H9 (cell line): Measurements from ENCODE around the gene DAND5. TPM values are rescaled to one million over a fixed set of nuclear protein-coding genes. Genes with fewer than 3 reads are reported as not detected.

ENCODE experiments used
- DNase-seq: peaks from one replicate; pipeline ENCODE4 v3.0.0-alpha.2; 2017
- H2AFZ ChIP-seq: one replicate; pipeline ENCODE4 v1.6.1; 2013; ENCODE audit warnings: mild to moderate bottlenecking, low read length, control low read depth, moderate library complexity
- H2AK5ac ChIP-seq: 2 replicates; pipeline ENCODE4 v1.6.1; 2013; ENCODE audit warnings: low read length, control low read depth, mixed read lengths; ENCODE audit not compliant: insufficient read length
- H2BK120ac ChIP-seq: one replicate; pipeline ENCODE4 v1.6.1; 2013; ENCODE audit warnings: low read depth, mild to moderate bottlenecking, low read length, control low read depth, inconsistent platforms; ENCODE audit not compliant: poor library complexity, severe bottlenecking
- H2BK12ac ChIP-seq: 2 replicates; pipeline ENCODE4 v1.6.1; 2013; ENCODE audit warnings: low read length, control low read depth, mixed read lengths, low read depth; ENCODE audit not compliant: insufficient read length
- H2BK15ac ChIP-seq: 2 replicates; pipeline ENCODE4 v1.6.1; 2013; ENCODE audit warnings: low read depth, low read length, control low read depth
- H2BK20ac ChIP-seq: one replicate; pipeline ENCODE4 v1.6.1; 2013; ENCODE audit warnings: low read depth, mild to moderate bottlenecking, low read length, control low read depth, inconsistent platforms; ENCODE audit not compliant: poor library complexity, severe bottlenecking
- H2BK5ac ChIP-seq: 2 replicates; pipeline ENCODE4 v1.6.1; 2013; ENCODE audit warnings: low read length, control low read depth, mixed read lengths; ENCODE audit not compliant: insufficient read length
- H3K14ac ChIP-seq: 2 replicates; pipeline ENCODE4 v1.6.1; 2013; ENCODE audit warnings: low read length, control low read depth; ENCODE audit not compliant: insufficient read depth
- H3K18ac ChIP-seq: 2 replicates; pipeline ENCODE4 v1.6.1; 2013; ENCODE audit warnings: low read depth, mild to moderate bottlenecking, mixed read lengths, low read length, control low read depth; ENCODE audit not compliant: insufficient read length
- H3K23ac ChIP-seq: 2 replicates; pipeline ENCODE4 v1.6.1; 2013; ENCODE audit warnings: low read length, control low read depth, mixed read lengths, low read depth; ENCODE audit not compliant: insufficient read length
- H3K23me2 ChIP-seq: 2 replicates; pipeline ENCODE4 v1.6.1; 2013; ENCODE audit warnings: low read depth, mild to moderate bottlenecking, mixed read lengths, low read length, control low read depth; ENCODE audit not compliant: insufficient read length, poor library complexity, severe bottlenecking
- H3K27ac ChIP-seq: 2 replicates; pipeline ENCODE4 v1.5.1; 2013; ENCODE audit warnings: low read length, control low read depth, mixed read lengths, low read depth; ENCODE audit not compliant: insufficient read length
- H3K27me3 ChIP-seq: 2 replicates; pipeline ENCODE4 v1.6.1; 2013; ENCODE audit warnings: low read length, control low read depth, inconsistent platforms; ENCODE audit not compliant: insufficient read depth
- H3K4ac ChIP-seq: 2 replicates; pipeline ENCODE4 v1.6.1; 2013; ENCODE audit warnings: low read depth, mild to moderate bottlenecking, control low read depth, inconsistent platforms, low read length, moderate library complexity
- H3K4me1 ChIP-seq: 2 replicates; pipeline ENCODE4 v1.6.1; 2013; ENCODE audit warnings: low read length, control low read depth, inconsistent platforms; ENCODE audit not compliant: insufficient read depth
- H3K4me2 ChIP-seq: 2 replicates; pipeline ENCODE4 v1.6.1; 2013; ENCODE audit warnings: low read length, control low read depth, mixed read lengths; ENCODE audit not compliant: insufficient read length, insufficient read depth
- H3K56ac ChIP-seq: 2 replicates; pipeline ENCODE4 v1.6.1; 2013; ENCODE audit warnings: low read depth, mild to moderate bottlenecking, mixed read lengths, low read length, control low read depth; ENCODE audit not compliant: insufficient read length
- H3K79me1 ChIP-seq: 2 replicates; pipeline ENCODE4 v1.6.1; 2013; ENCODE audit warnings: low read depth, mild to moderate bottlenecking, moderate library complexity, low read length, control low read depth, inconsistent platforms; ENCODE audit not compliant: insufficient read depth, poor library complexity, severe bottlenecking
- H3K79me2 ChIP-seq: 2 replicates; pipeline ENCODE4 v1.6.1; 2013; ENCODE audit warnings: low read length, control low read depth, inconsistent platforms; ENCODE audit not compliant: insufficient read depth
- H3K9ac ChIP-seq: 2 replicates; pipeline ENCODE4 v1.6.1; 2013; ENCODE audit warnings: low read length, control low read depth, mixed read lengths; ENCODE audit not compliant: insufficient read length; ENCODE audit errors: extremely low read depth
- H3K9me3 ChIP-seq: one replicate; pipeline ENCODE4 v1.6.1; 2013; ENCODE audit warnings: low read depth, low read length, inconsistent platforms; ENCODE audit not compliant: control insufficient read depth
- H3T11ph ChIP-seq: one replicate; pipeline ENCODE4 v1.6.1; 2013; ENCODE audit warnings: mild to moderate bottlenecking, low read length, control low read depth, inconsistent platforms
- H4K20me1 ChIP-seq: one replicate; pipeline ENCODE4 v1.6.1; 2013; ENCODE audit not compliant: control insufficient read depth, insufficient read length, insufficient read depth
- H4K5ac ChIP-seq: 2 replicates; pipeline ENCODE4 v1.6.1; 2013; ENCODE audit warnings: low read depth, mild to moderate bottlenecking, mixed read lengths, low read length, control low read depth; ENCODE audit not compliant: insufficient read length
- H4K8ac ChIP-seq: replicated peaks from 2 replicates; pipeline ENCODE4 v1.6.1; 2013; ENCODE audit warnings: low read length, control low read depth, mixed read lengths, low read depth; ENCODE audit not compliant: insufficient read length
- H4K91ac ChIP-seq: 2 replicates; pipeline ENCODE4 v1.6.1; 2013; ENCODE audit warnings: low read depth, mild to moderate bottlenecking, moderate library complexity, mixed read lengths, low read length, control low read depth; ENCODE audit not compliant: insufficient read length
- H3K27ac Mint-ChIP-seq, 3 experiments: 2 replicates in 2 of 3; 3 replicates in 1 of 3; pipeline ENCODE4 v1.8.0; 2020 to 2021; ENCODE audit warnings: mixed read lengths in 3 of 3, mild to moderate bottlenecking in 1 of 3, moderate library complexity in 1 of 3
- H3K27me3 Mint-ChIP-seq: 2 replicates; pipeline ENCODE4 v1.8.0; 2021; ENCODE audit warnings: low read depth, mild to moderate bottlenecking, moderate library complexity, mixed read lengths
- H3K36me3 Mint-ChIP-seq, 3 experiments: 2 replicates in 2 of 3; 3 replicates in 1 of 3; pipeline ENCODE4 v1.8.0; 2020 to 2021; ENCODE audit warnings: low read depth in 3 of 3, mixed read lengths in 3 of 3; ENCODE audit not compliant: insufficient read depth in 1 of 3
- H3K4me1 Mint-ChIP-seq, 2 experiments: 2 replicates each; pipeline ENCODE4 v1.8.0; 2020; ENCODE audit warnings: mixed read lengths in 2 of 2
- H3K4me3 Mint-ChIP-seq, 2 experiments: 2 replicates in 1 of 2; 3 replicates in 1 of 2; pipeline ENCODE4 v1.8.0; 2020 to 2021; ENCODE audit warnings: mild to moderate bottlenecking in 2 of 2, mixed read lengths in 2 of 2, moderate library complexity in 1 of 2
- H3K9me3 Mint-ChIP-seq, 2 experiments: 2 replicates in 1 of 2; 3 replicates in 1 of 2; pipeline ENCODE4 v1.8.0; 2020; ENCODE audit warnings: mild to moderate bottlenecking in 2 of 2, mixed read lengths in 2 of 2, moderate library complexity in 1 of 2
- CTCF ChIP-seq: fragments of 200-600 bp; sonication (generic); conservative IDR thresholded peaks from 3 replicates; pipeline ENCODE4 v1.8.0; 2021; ENCODE audit warnings: antibody characterized with exemption, mild to moderate bottlenecking
- WGBS: extraction: QIAGEN DNeasy Blood & Tissue Kit; methylation state at CpG from one replicate; pipeline ENCODE4 v1.1.7; 2013; ENCODE audit warnings: missing lambda C conversion rate, low lambda C conversion rate, mixed read lengths; ENCODE audit not compliant: insufficient read length; ENCODE audit errors: extremely low coverage; 5-methylcytosine and 5-hydroxymethylcytosine counted together
- total RNA-seq: library from RNA; stranded (reverse); gene quantifications from 2 replicates; pipeline ENCODE4 v1.2.1, GENCODE V29; 2021

The DAND5 gene
- total RNA-seq, 1 experiment from 2014 or later: 0.11 TPM

GRCh38 chr19:13005253-13005652 lies 35.9 kb downstream of the DAND5 start:
- Histone ChIP-seq H4K20me1 (peaks cover 2% of the 10 kb centered on the region), H3K79me1 (no peaks in the 10 kb centered on the region), H2BK12ac (no peak overlapping the region), H3K56ac (no peak overlapping the region), H4K8ac (no peak overlapping the region), H3K23me2 (peaks cover 4% of the 10 kb centered on the region), H3K14ac (no peak overlapping the region), H3K9me3 (no peaks in the 10 kb centered on the region), H3K27ac (no peak overlapping the region), H4K91ac (no peak overlapping the region), H3K9ac (no peak overlapping the region), H2BK20ac (no peak overlapping the region), H4K5ac (no peak overlapping the region), H3T11ph (no peak overlapping the region), H2BK120ac (no peak overlapping the region), H3K79me2 (no peaks in the 10 kb centered on the region), H2AFZ (no peak overlapping the region), H3K27me3 (peaks cover 38% of the 10 kb centered on the region), H3K4me1 (no peaks in the 10 kb centered on the region; the same call in 1 of the 2 replicates), H3K18ac (no peak overlapping the region), H2AK5ac (no peak overlapping the region), H3K23ac (no peak overlapping the region), H3K4ac (no peak overlapping the region), H2BK15ac (no peak overlapping the region), H3K4me2 (no peak overlapping the region), H2BK5ac (no peak overlapping the region)
- no peaks in the 10 kb centered on the region for H3K36me3 Mint-ChIP-seq
- DNase-seq: no peak
- peaks cover 0 to 13% of the 10 kb centered on the region in 2 experiments; a peak in 2 of 4 replicates for H3K4me1 Mint-ChIP-seq
- WGBS: no CpG with 5 or more reads among the region's 4 CpGs
- no peak overlapping the region for H3K4me3 Mint-ChIP-seq
- H3K27ac Mint-ChIP-seq: no peak overlapping the region
- H3K9me3 Mint-ChIP-seq: no peaks in the 10 kb centered on the region; a peak in 1 of 5 replicates
- TF ChIP-seq CTCF: no peak
- H3K27me3 Mint-ChIP-seq: peaks cover 97% of the 10 kb centered on the region
